ENCODE results near the gene USP54.

Gene USP54

GRCh38 chr10:73465978-73466726, 125.0 kb downstream of the USP54 start:
- no peak for DNase-seq

- DNase-seq: no peak
These were observed 130.2 kb downstream of the USP54 start for GRCh38 chr10:73460897-73461296.

DNA sequence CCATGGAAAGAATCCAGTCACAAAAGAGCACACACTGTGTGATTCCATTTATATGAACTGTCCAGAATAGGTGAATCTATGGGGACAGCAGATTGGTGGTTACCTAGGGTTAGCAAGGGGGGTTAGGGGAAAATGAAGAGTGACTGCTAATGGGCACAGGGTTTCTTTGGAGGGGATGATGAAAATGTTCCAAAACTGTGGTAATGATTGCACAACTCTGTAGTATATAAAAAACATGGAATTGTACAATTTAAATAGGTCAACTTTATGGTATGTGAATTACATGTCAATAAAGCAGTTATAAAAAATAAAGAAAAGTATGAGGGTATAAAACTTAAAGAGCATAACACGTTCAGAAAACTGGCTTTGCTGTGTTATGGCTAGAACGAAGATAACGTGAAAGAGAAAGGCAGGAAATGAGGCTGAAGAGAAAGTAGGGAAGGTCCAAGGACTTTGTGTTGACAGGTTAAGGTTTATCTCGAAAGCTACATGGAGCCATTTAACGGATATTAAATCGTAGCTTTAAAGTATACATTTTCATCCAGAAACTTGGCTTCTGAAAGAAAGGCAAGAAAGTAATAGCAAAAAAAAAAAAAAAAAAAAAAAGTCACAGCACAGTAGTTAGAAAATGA, 131.3 kb downstream of the USP54 start:
- no peak for DNase-seq

- no peak for DNase-seq
These were observed 134.8 kb downstream of the USP54 start for GRCh38 chr10:73456187-73456890.

- DNase-seq: no peak
These were observed 142.0 kb downstream of the USP54 start for GRCh38 chr10:73449113-73449512.

- no peak for DNase-seq
These were observed 142.8 kb downstream of the USP54 start for GRCh38 chr10:73448384-73448783.

Data from central memory CD4-positive, alpha-beta T cell (primary cell).